NCI-H774 (cell line): ENCODE measurements around the gene ZNF653.

ENCODE experiments used
- DNase-seq: peaks from one replicate; lab custom pipeline; 2025; lab: John Stamatoyannopoulos, UW

Gene ZNF653

GRCh38 chr19:11513946-11514345 lies 8.3 kb upstream of the ZNF653 start:
- no peak for DNase-seq

GRCh38 chr19:11510444-11510843 lies 4.8 kb upstream of the ZNF653 start:
- no peak for DNase-seq

GRCh38 chr19:11507370-11508078 lies 1.9 kb upstream of the ZNF653 start:
- no peak for DNase-seq

GRCh38 chr19:11506967-11507366 lies 1.3 kb upstream of the ZNF653 start:
- DNase-seq: no peak

GRCh38 chr19:11506101-11506555 lies 489 bp upstream of the ZNF653 start:
- no peak for DNase-seq

GRCh38 chr19:11505032-11505503 lies 571 bp downstream of the ZNF653 start:
- DNase-seq: peak; percentile 95

- DNase-seq: no peak
These were observed 1.1 kb downstream of the ZNF653 start for GRCh38 chr19:11504502-11505031.

- DNase-seq: no peak
These were observed 5.7 kb downstream of the ZNF653 start for GRCh38 chr19:11499890-11500420.

GRCh38 chr19:11499220-11499726 lies 6.4 kb downstream of the ZNF653 start:
- no peak for DNase-seq

GRCh38 chr19:11496391-11497163 lies 9.1 kb downstream of the ZNF653 start:
- no peak for DNase-seq

GRCh38 chr19:11495885-11496284 lies 9.8 kb downstream of the ZNF653 start:
- no peak for DNase-seq

- DNase-seq: no peak
These were observed 10.2 kb downstream of the ZNF653 start for GRCh38 chr19:11495481-11495880.

- no peak for DNase-seq
These were observed 10.9 kb downstream of the ZNF653 start for GRCh38 chr19:11494634-11495285.

- DNase-seq: no peak
These were observed 16.3 kb downstream of the ZNF653 start for GRCh38 chr19:11489378-11489777.

GRCh38 chr19:11486661-11487503 lies 18.8 kb downstream of the ZNF653 start:
- no peak for DNase-seq

- DNase-seq: no peak
These were observed 20.3 kb downstream of the ZNF653 start for GRCh38 chr19:11485245-11485837.

GRCh38 chr19:11483366-11484111 lies 22.1 kb downstream of the ZNF653 start:
- no peak for DNase-seq

- DNase-seq: peak; percentile 86
These were observed 23.1 kb downstream of the ZNF653 start for GRCh38 chr19:11482384-11483050.
